ENCODE measurements around the gene CTSD. TPM values are rescaled to one million over a fixed set of nuclear protein-coding genes. Genes with fewer than 3 reads are reported as not detected.

Gene CTSD
- total and polyA plus RNA-seq, 12 donors: 191 to 4,168 (median 1,999) TPM

- Histone ChIP-seq H3K4me1 (replicated peaks in 1 of 2) (peaks cover 46 to 55% of the 10 kb centered on the region in 2 donors), H3K4me3 (peak overlapping the region in 3 of 4 donors; percentile 26 to 95 (median 90)), H3K36me3 (replicated peaks in 1 of 2) (peaks cover 0 to 27% of the 10 kb centered on the region in 2 donors), H3K27ac (peak overlapping the region; percentile 83 to 100 (median 96)), H3K9me3 (replicated peaks in 1 of 3) (no peaks in the 10 kb centered on the region), H3K27me3 (no peaks in the 10 kb centered on the region)
- intact Hi-C loops (cut with DNase I): no loop called here
- TF ChIP-seq CTCF (IDR thresholded peaks at IDR 0.05) (no peak), POLR2A (IDR thresholded peaks at IDR 0.05) (peak; percentile 45 to 81)
- 0 to 20% (median 15%) methylated on average over 2 to 16 of the region's 16 CpGs for WGBS, 4 donors
- peak; percentile 74 to 92 (median 90) for DNase-seq
Measured at GRCh38 chr11:1762537-1763302, 1.0 kb downstream of the CTSD start.

GRCh38 chr11:1761857-1762536 is 1.7 kb downstream of the CTSD start:
- peaks cover 0 to 34% of the 10 kb centered on the region in 2 donors for H3K36me3 ChIP-seq (replicated peaks in 1 of 2)
- 44 to 69% (median 62%) methylated on average over 10 to 12 of the region's 12 CpGs for WGBS, 4 donors
- no peaks in the 10 kb centered on the region for H3K9me3 ChIP-seq (replicated peaks in 1 of 3)
- intact Hi-C loops (cut with DNase I): no loop called here
- H3K4me1 ChIP-seq (replicated peaks in 1 of 2): peaks cover 52 to 62% of the 10 kb centered on the region in 2 donors
- H3K4me3 ChIP-seq: peak overlapping the region in 2 of 4 donors; percentile 90 to 95
- H3K27ac ChIP-seq: peak overlapping the region; percentile 83 to 100 (median 96)
- TF ChIP-seq CTCF (IDR thresholded peaks at IDR 0.05) (no peak), POLR2A (IDR thresholded peaks at IDR 0.05) (no peak)
- peak in 3 of 7 donors; percentile 36 to 56 (median 54) for DNase-seq
- H3K27me3 ChIP-seq: no peaks in the 10 kb centered on the region

- 68 to 100% (median 72%) methylated on average over 7 to 28 of the region's 28 CpGs for WGBS, 4 donors
- peak overlapping the region in 1 of 4 donors; percentile 90 for H3K4me3 ChIP-seq
- H3K4me1 ChIP-seq (replicated peaks in 1 of 2): peaks cover 59 to 69% of the 10 kb centered on the region in 2 donors
- intact Hi-C loops (cut with DNase I): no loop called here
- peak overlapping the region; percentile 83 to 100 (median 96) for H3K27ac ChIP-seq
- no peaks in the 10 kb centered on the region for H3K27me3 ChIP-seq
- H3K9me3 ChIP-seq (replicated peaks in 1 of 3): no peaks in the 10 kb centered on the region
- peak in 2 of 7 donors; percentile 61 to 65 for DNase-seq
- H3K36me3 ChIP-seq (replicated peaks in 1 of 2): peaks cover 0 to 41% of the 10 kb centered on the region in 2 donors
- no peak for TF ChIP-seq CTCF (IDR thresholded peaks at IDR 0.05)
- TF ChIP-seq POLR2A (IDR thresholded peaks at IDR 0.05): peak in 1 of 2 donors; percentile 54
Measured at GRCh38 chr11:1761110-1761856, 2.4 kb downstream of the CTSD start.

Measured in adrenal gland (tissue), 12 donors.